Activated CD4-positive, alpha-beta memory T cell treated with anti-CD3 and anti-CD28 coated beads for 36 hours (primary cell): Measurements from ENCODE around the gene RUSC2. TPM values are rescaled to one million over a fixed set of nuclear protein-coding genes. Genes with fewer than 3 reads are reported as not detected.

ENCODE experiments used
- CTCF ChIA-PET: fragments of 350-600 bp; sonication (Branson Sonifier 250); formaldehyde crosslinking; loops from one replicate; lab custom pipeline; 2021; ENCODE audit warnings: antibody characterized with exemption, inconsistent platforms; lab: Charles Lee
- POLR2A ChIA-PET: fragments of 350-600 bp; sonication (Branson Sonifier 250); formaldehyde crosslinking; loops from one replicate; lab custom pipeline; 2021; ENCODE audit warnings: antibody characterized with exemption; lab: Charles Lee
- DNase-seq: peaks from one replicate; pipeline ENCODE4 v3.0.0-alpha.2; 2020
- H3K27ac Mint-ChIP-seq: one replicate; pipeline ENCODE4 v1.8.0; 2021; ENCODE audit warnings: mixed read lengths
- H3K27me3 Mint-ChIP-seq: one replicate; pipeline ENCODE4 v1.8.0; 2021; ENCODE audit warnings: mixed read lengths
- H3K36me3 Mint-ChIP-seq: one replicate; pipeline ENCODE4 v1.8.0; 2021; ENCODE audit warnings: mixed read lengths
- H3K4me1 Mint-ChIP-seq: one replicate; pipeline ENCODE4 v1.8.0; 2021; ENCODE audit warnings: low read depth, mixed read lengths
- H3K4me3 Mint-ChIP-seq: one replicate; pipeline ENCODE4 v1.8.0; 2021; ENCODE audit warnings: mild to moderate bottlenecking, mixed read lengths
- H3K9me3 Mint-ChIP-seq: one replicate; pipeline ENCODE4 v1.8.0; 2021; ENCODE audit warnings: mixed read lengths
- intact Hi-C: fragments of 100-400 bp; cut with micrococcal nuclease; formaldehyde crosslinking; loops from one replicate; pipeline ENCODE4 v1.15.1; 2023
- total RNA-seq, 2 experiments: library from RNA; stranded (reverse); gene quantifications; one replicate each; pipeline ENCODE4 v1.2.3, GENCODE V29; 2021

The RUSC2 gene
- total RNA-seq, 2 experiments from 2014 or later, result 2.7 to 3.0 TPM

GRCh38 chr9:35499029-35499700 is 9.3 kb downstream of the RUSC2 start:
- no peak for DNase-seq
- H3K27ac Mint-ChIP-seq, result no peak overlapping the region
- no peak overlapping the region for H3K4me3 Mint-ChIP-seq
- CTCF ChIA-PET, result no interaction called here
- intact Hi-C loops, result no loop called here
- H3K36me3 Mint-ChIP-seq, result no peaks in the 10 kb centered on the region
- no peaks in the 10 kb centered on the region for H3K27me3 Mint-ChIP-seq
- POLR2A ChIA-PET, result no interaction called here
- peaks cover 13% of the 10 kb centered on the region for H3K9me3 Mint-ChIP-seq
- peaks cover 16% of the 10 kb centered on the region for H3K4me1 Mint-ChIP-seq

GRCh38 chr9:35499701-35500030 is 9.8 kb downstream of the RUSC2 start:
- H3K9me3 Mint-ChIP-seq, result peaks cover 13% of the 10 kb centered on the region
- no peaks in the 10 kb centered on the region for H3K36me3 Mint-ChIP-seq
- H3K27ac Mint-ChIP-seq, result no peak overlapping the region
- ChIA-PET POLR2A (no interaction called here), CTCF (no interaction called here)
- DNase-seq, result no peak
- no peak overlapping the region for H3K4me3 Mint-ChIP-seq
- H3K27me3 Mint-ChIP-seq, result no peaks in the 10 kb centered on the region
- intact Hi-C loops, result no loop called here
- peaks cover 16% of the 10 kb centered on the region for H3K4me1 Mint-ChIP-seq

GRCh38 chr9:35500130-35500748 is 10.3 kb downstream of the RUSC2 start:
- H3K27ac Mint-ChIP-seq, result no peak overlapping the region
- H3K36me3 Mint-ChIP-seq, result no peaks in the 10 kb centered on the region
- H3K27me3 Mint-ChIP-seq, result peaks cover 2% of the 10 kb centered on the region
- DNase-seq, result no peak
- H3K9me3 Mint-ChIP-seq, result peaks cover 13% of the 10 kb centered on the region
- H3K4me1 Mint-ChIP-seq, result peaks cover 15% of the 10 kb centered on the region
- no peak overlapping the region for H3K4me3 Mint-ChIP-seq
- ChIA-PET CTCF (interaction anchor here (1.2 kb wide), 2 partner anchors 23 to 54 kb away, joined by 4 to 7 read pairs; no protein-coding TSS in a partner anchor), POLR2A (no interaction called here)
- intact Hi-C loops, result no loop called here

GRCh38 chr9:35501946-35502345 is 12.0 kb downstream of the RUSC2 start:
- Mint-ChIP-seq H3K4me1 (peaks cover 6% of the 10 kb centered on the region), H3K27me3 (peaks cover 5% of the 10 kb centered on the region), H3K27ac (no peak overlapping the region), H3K9me3 (peaks cover 13% of the 10 kb centered on the region), H3K36me3 (no peaks in the 10 kb centered on the region), H3K4me3 (no peak overlapping the region)
- no peak for DNase-seq
- intact Hi-C loops, result no loop called here
- CTCF ChIA-PET, result no interaction called here
- POLR2A ChIA-PET, result no interaction called here

DNA sequence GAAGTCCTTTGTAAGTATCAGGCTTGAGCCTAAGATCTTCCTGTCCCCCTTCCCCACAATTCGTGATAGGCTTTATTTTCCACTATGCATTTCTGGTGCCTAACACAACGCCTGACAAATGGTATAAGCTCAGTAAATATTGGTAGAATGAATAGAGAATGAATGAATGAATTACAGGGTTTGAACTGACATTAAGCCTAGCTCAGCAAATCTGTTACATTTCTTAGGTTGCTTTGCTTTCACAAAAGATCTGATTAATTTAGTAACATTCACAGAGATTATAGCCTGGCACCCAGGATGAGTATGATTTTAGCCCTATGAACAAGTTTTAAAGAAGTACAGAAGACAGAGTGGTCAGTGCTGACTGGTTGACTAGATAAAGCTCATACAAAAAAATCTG is 16.4 kb downstream of the RUSC2 start:
- ChIA-PET POLR2A (no interaction called here), CTCF (interaction anchor here (0.9 to 1.8 kb wide), 2 partner anchors 9 to 47 kb away, joined by 3 to 5 read pairs; no protein-coding TSS in a partner anchor)
- H3K36me3 Mint-ChIP-seq, result no peaks in the 10 kb centered on the region
- DNase-seq, result no peak
- intact Hi-C loops, result no loop called here
- no peak overlapping the region for H3K27ac Mint-ChIP-seq
- H3K4me3 Mint-ChIP-seq, result no peak overlapping the region
- H3K4me1 Mint-ChIP-seq, result no peaks in the 10 kb centered on the region
- no peaks in the 10 kb centered on the region for H3K9me3 Mint-ChIP-seq
- peaks cover 12% of the 10 kb centered on the region for H3K27me3 Mint-ChIP-seq

GRCh38 chr9:35508069-35508468 is 18.2 kb downstream of the RUSC2 start:
- POLR2A ChIA-PET, result no interaction called here
- H3K36me3 Mint-ChIP-seq, result no peaks in the 10 kb centered on the region
- no peaks in the 10 kb centered on the region for H3K9me3 Mint-ChIP-seq
- intact Hi-C loops, result no loop called here
- CTCF ChIA-PET, result interaction anchor here (1.8 kb wide), 1 partner anchor 45 kb away, joined by 5 read pairs; no protein-coding TSS in a partner anchor
- no peak overlapping the region for H3K4me3 Mint-ChIP-seq
- DNase-seq, result no peak
- peaks cover 16% of the 10 kb centered on the region for H3K27me3 Mint-ChIP-seq
- no peak overlapping the region for H3K27ac Mint-ChIP-seq
- H3K4me1 Mint-ChIP-seq, result no peaks in the 10 kb centered on the region

DNA sequence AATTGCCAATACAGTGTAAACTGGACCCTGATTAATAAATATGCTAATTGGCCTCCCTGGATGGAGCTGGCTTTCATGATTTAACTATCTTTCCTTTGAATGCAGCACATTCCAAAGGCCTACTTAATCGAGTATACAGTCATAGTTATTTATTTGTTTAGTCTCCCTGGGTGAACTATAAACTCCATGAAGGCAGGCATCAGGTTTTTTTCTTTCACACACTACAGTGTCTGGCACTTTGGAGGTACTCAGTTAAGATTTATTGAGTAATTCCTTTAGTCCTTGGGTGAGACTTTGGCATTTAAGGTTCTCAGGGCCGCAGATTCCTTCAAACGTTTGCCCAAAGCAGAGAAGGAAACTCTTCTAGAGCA is 20.5 kb downstream of the RUSC2 start:
- Mint-ChIP-seq H3K4me1 (no peaks in the 10 kb centered on the region), H3K27ac (no peak overlapping the region), H3K4me3 (no peak overlapping the region), H3K27me3 (peaks cover 14% of the 10 kb centered on the region), H3K36me3 (no peaks in the 10 kb centered on the region), H3K9me3 (no peaks in the 10 kb centered on the region)
- no peak for DNase-seq
- POLR2A ChIA-PET, result no interaction called here
- CTCF ChIA-PET, result no interaction called here
- intact Hi-C loops, result no loop called here

- H3K4me3 Mint-ChIP-seq, result no peak overlapping the region
- ChIA-PET POLR2A (no interaction called here), CTCF (interaction anchor here (0.9 kb wide), 1 partner anchor 43 kb away, joined by 4 read pairs; no protein-coding TSS in a partner anchor)
- H3K9me3 Mint-ChIP-seq, result no peaks in the 10 kb centered on the region
- no peak for DNase-seq
- H3K27me3 Mint-ChIP-seq, result peaks cover 14% of the 10 kb centered on the region
- no peaks in the 10 kb centered on the region for H3K4me1 Mint-ChIP-seq
- H3K27ac Mint-ChIP-seq, result no peak overlapping the region
- no peaks in the 10 kb centered on the region for H3K36me3 Mint-ChIP-seq
- intact Hi-C loops, result no loop called here
These were observed 21.0 kb downstream of the RUSC2 start for GRCh38 chr9:35510754-35511428.

DNA sequence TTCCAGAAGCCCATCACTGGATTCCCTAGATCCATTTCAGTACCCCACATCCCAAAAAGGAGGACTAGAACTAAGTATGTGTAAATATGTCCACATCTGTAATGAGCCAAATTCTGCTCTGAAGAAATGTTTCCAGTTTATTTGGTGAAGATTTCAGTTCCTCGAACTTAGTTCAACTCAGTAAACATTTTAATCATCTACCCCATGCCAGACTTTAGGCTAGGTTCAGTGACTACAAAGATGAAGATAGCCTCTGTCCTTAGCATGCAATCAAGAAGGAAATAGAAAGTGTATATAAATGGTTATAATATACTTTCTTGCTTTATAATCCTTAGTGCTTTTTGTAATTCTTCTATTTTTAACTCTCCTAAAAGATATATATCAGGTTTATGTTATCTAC is 21.5 kb downstream of the RUSC2 start:
- CTCF ChIA-PET, result interaction anchor here (0.9 kb wide), 1 partner anchor 42 kb away, joined by 4 read pairs; no protein-coding TSS in a partner anchor
- H3K27ac Mint-ChIP-seq, result no peak overlapping the region
- intact Hi-C loops, result no loop called here
- H3K4me1 Mint-ChIP-seq, result no peaks in the 10 kb centered on the region
- DNase-seq, result no peak
- H3K36me3 Mint-ChIP-seq, result no peaks in the 10 kb centered on the region
- no peak overlapping the region for H3K4me3 Mint-ChIP-seq
- no peaks in the 10 kb centered on the region for H3K9me3 Mint-ChIP-seq
- POLR2A ChIA-PET, result interaction anchor here (1.0 kb wide), 1 partner anchor 10 kb away, joined by 6 read pairs; no protein-coding TSS in a partner anchor
- peaks cover 12% of the 10 kb centered on the region for H3K27me3 Mint-ChIP-seq

GRCh38 chr9:35515766-35516165 is 25.9 kb downstream of the RUSC2 start:
- no peak for DNase-seq
- H3K4me1 Mint-ChIP-seq, result no peaks in the 10 kb centered on the region
- H3K27ac Mint-ChIP-seq, result no peak overlapping the region
- H3K9me3 Mint-ChIP-seq, result no peaks in the 10 kb centered on the region
- peaks cover 4% of the 10 kb centered on the region for H3K27me3 Mint-ChIP-seq
- H3K4me3 Mint-ChIP-seq, result no peak overlapping the region
- H3K36me3 Mint-ChIP-seq, result no peaks in the 10 kb centered on the region
- CTCF ChIA-PET, result interaction anchor here (0.6 kb wide), 1 partner anchor 341 kb away, joined by 3 read pairs; no protein-coding TSS in a partner anchor
- POLR2A ChIA-PET, result interaction anchor here (0.6 kb wide), 1 partner anchor 363 kb away, joined by 3 read pairs; no protein-coding TSS in a partner anchor
- intact Hi-C loops, result no loop called here

DNA sequence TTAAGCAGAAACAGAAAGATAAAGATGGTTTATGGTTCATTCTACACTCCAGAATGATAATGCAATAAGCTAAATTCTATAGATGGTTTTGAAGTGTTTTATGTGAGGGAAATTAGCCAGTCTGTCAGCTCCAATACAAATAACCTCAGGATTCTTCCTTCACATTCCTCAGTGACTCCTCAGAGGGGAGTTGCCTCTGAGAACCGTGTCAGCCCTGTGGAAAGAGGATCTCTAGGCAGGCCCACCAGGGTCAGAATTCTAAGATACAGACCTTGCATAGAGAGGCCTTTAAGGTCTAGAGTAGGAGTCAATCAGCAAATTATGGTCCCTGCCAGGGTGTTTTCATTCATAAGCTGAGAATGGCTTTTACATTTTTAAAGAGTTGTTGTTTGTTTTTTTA is 26.6 kb downstream of the RUSC2 start:
- Mint-ChIP-seq H3K36me3 (no peaks in the 10 kb centered on the region), H3K4me3 (no peak overlapping the region), H3K9me3 (no peaks in the 10 kb centered on the region), H3K4me1 (no peaks in the 10 kb centered on the region), H3K27me3 (peaks cover 4% of the 10 kb centered on the region), H3K27ac (no peak overlapping the region)
- ChIA-PET CTCF (no interaction called here), POLR2A (no interaction called here)
- intact Hi-C loops, result no loop called here
- no peak for DNase-seq

- CTCF ChIA-PET, result no interaction called here
- POLR2A ChIA-PET, result no interaction called here
- H3K27me3 Mint-ChIP-seq, result peaks cover 4% of the 10 kb centered on the region
- no peak overlapping the region for H3K27ac Mint-ChIP-seq
- intact Hi-C loops, result no loop called here
- no peak overlapping the region for H3K4me3 Mint-ChIP-seq
- H3K9me3 Mint-ChIP-seq, result no peaks in the 10 kb centered on the region
- no peak for DNase-seq
- H3K4me1 Mint-ChIP-seq, result no peaks in the 10 kb centered on the region
- no peaks in the 10 kb centered on the region for H3K36me3 Mint-ChIP-seq
These were observed 27.2 kb downstream of the RUSC2 start for GRCh38 chr9:35517131-35517530.
